ENCODE results near the gene ASB6. TPM values are rescaled to one million over a fixed set of nuclear protein-coding genes. Genes with fewer than 3 reads are reported as not detected.

ASB6 gene
- total RNA-seq, 1 experiment from 2014 or later, result 20.0 TPM

- no peak for TF ChIP-seq ARID4B (CRISPR knock-in tag; IDR thresholded peaks at IDR 0.05; ENCODE audit: borderline replicate concordance)
- TF ChIP-seq PREB (CRISPR knock-in tag; IDR thresholded peaks at IDR 0.05; ENCODE audit: borderline replicate concordance), result no peak
- no peak for TF ChIP-seq TEAD4 (CRISPR knock-in tag; IDR thresholded peaks at IDR 0.05)
- 0 out of 2 replicates have a peak, but pooled peaks have one; percentile 46 for TF ChIP-seq AFF4 (CRISPR knock-in tag; IDR thresholded peaks at IDR 0.05; ENCODE audit: borderline replicate concordance)
Measured at GRCh38 chr9:129596541-129597331, 45.2 kb downstream of the ASB6 start (continued).

GRCh38 chr9:129595903-129596540, 45.9 kb downstream of the ASB6 start:
- no peaks in the 10 kb centered on the region for H3K36me3 Mint-ChIP-seq
- peak overlapping the region; percentile 75 for H3K4me3 Mint-ChIP-seq
- DNase-seq (ENCODE audit: low spot score), result no peak
- no peak overlapping the region for H3K27ac Mint-ChIP-seq
- CTCF ChIA-PET, result interaction anchor here (0.6 to 3.8 kb wide), 20 partner anchors 9 to 465 kb away, joined by 3 to 34 read pairs (median 5); partner anchors contain the start of genes IER5L and NTMT1
- peak; percentile 7 for ATAC-seq
- 0 out of 2 replicates have a peak, but pooled peaks have one; percentile 18 for TF ChIP-seq ZSCAN18 (CRISPR knock-in tag; IDR thresholded peaks at IDR 0.05)
- no peak for TF ChIP-seq JAZF1 (CRISPR knock-in tag; IDR thresholded peaks at IDR 0.05)
- no peak for TF ChIP-seq E2F4 (CRISPR knock-in tag; IDR thresholded peaks at IDR 0.05; ENCODE audit: borderline replicate concordance, low read depth)
- POLR2A ChIA-PET, result interaction anchor here (0.6 to 2.5 kb wide), 8 partner anchors 9 to 418 kb away, joined by 3 to 12 read pairs (median 7); partner anchors contain the start of gene IER5L
- H3K4me1 Mint-ChIP-seq, result peaks cover 47% of the 10 kb centered on the region
- H3K9me3 Mint-ChIP-seq, result no peaks in the 10 kb centered on the region
- H3K27me3 Mint-ChIP-seq (ENCODE audit: low read depth), result peaks cover 56% of the 10 kb centered on the region
